CD8-positive, alpha-beta memory T cell (primary cell): ENCODE results near the gene H2BK1. TPM values are rescaled to one million over a fixed set of nuclear protein-coding genes. Genes with fewer than 3 reads are reported as not detected.
A peak's percentile ranks its signal among the peaks of the same experiment; 100 is the strongest.

ENCODE experiments used
- CTCF ChIA-PET: fragments of 350-600 bp; sonication (Branson Sonifier 250); formaldehyde crosslinking; loops from one replicate; lab custom pipeline; 2021; ENCODE audit warnings: antibody characterized with exemption; lab: Charles Lee
- POLR2A ChIA-PET: fragments of 350-600 bp; sonication (Branson Sonifier 250); formaldehyde crosslinking; loops from one replicate; lab custom pipeline; 2021; ENCODE audit warnings: antibody characterized with exemption; lab: Charles Lee
- DNase-seq, 5 donors: peaks; one replicate each; pipeline versions ENCODE4 v3.0.0 to v3.0.0-alpha.2; 2020 to 2022; ENCODE audit warnings: mixed read lengths in 1 of 5
- H3K27ac ChIP-seq: one replicate; pipeline ENCODE4 v1.7.0; 2013; ENCODE audit warnings: low read depth, mild to moderate bottlenecking, low read length, moderate library complexity
- H3K27me3 ChIP-seq: 2 replicates; pipeline ENCODE4 v1.7.0; 2013; ENCODE audit warnings: low read length, mild to moderate bottlenecking; ENCODE audit not compliant: insufficient read depth, poor library complexity, severe bottlenecking
- H3K36me3 ChIP-seq: 2 replicates; pipeline ENCODE4 v1.7.0; 2013; ENCODE audit warnings: mild to moderate bottlenecking, low read length, moderate library complexity; ENCODE audit not compliant: insufficient read depth
- H3K4me1 ChIP-seq: 2 replicates; pipeline ENCODE4 v1.7.0; 2013; ENCODE audit warnings: mild to moderate bottlenecking, low read length, moderate library complexity; ENCODE audit not compliant: insufficient read depth
- H3K4me3 ChIP-seq: 2 replicates; pipeline ENCODE4 v1.7.0; 2013; ENCODE audit warnings: mild to moderate bottlenecking, low read length
- H3K9me3 ChIP-seq: 2 replicates; pipeline ENCODE4 v1.7.0; 2013; ENCODE audit warnings: mild to moderate bottlenecking, low read length
- H3K27ac Mint-ChIP-seq, 8 donors: one replicate each; pipeline ENCODE4 v1.8.0; 2020 to 2021; ENCODE audit warnings: mixed read lengths in 8 of 8, mild to moderate bottlenecking in 6 of 8, inconsistent platforms in 3 of 8, moderate library complexity in 3 of 8
- H3K27me3 Mint-ChIP-seq, 2 donors: one replicate each; pipeline ENCODE4 v1.8.0; 2020 to 2021; ENCODE audit warnings: mixed read lengths in 2 of 2, mild to moderate bottlenecking in 1 of 2, moderate library complexity in 1 of 2
- H3K36me3 Mint-ChIP-seq, 3 donors: one replicate each; pipeline ENCODE4 v1.8.0; 2020 to 2021; ENCODE audit warnings: mixed read lengths in 3 of 3, inconsistent platforms in 1 of 3, mild to moderate bottlenecking in 1 of 3
- H3K4me1 Mint-ChIP-seq, 3 donors: one replicate each; pipeline ENCODE4 v1.8.0; 2020 to 2021; ENCODE audit warnings: mixed read lengths in 3 of 3, inconsistent platforms in 1 of 3, mild to moderate bottlenecking in 1 of 3
- H3K4me3 Mint-ChIP-seq, 7 donors: one replicate each; pipeline ENCODE4 v1.8.0; 2020 to 2021; ENCODE audit warnings: mixed read lengths in 7 of 7, mild to moderate bottlenecking in 6 of 7, moderate library complexity in 4 of 7, inconsistent platforms in 2 of 7
- H3K9me3 Mint-ChIP-seq, 5 donors: one replicate each; pipeline ENCODE4 v1.8.0; 2020 to 2022; ENCODE audit warnings: mixed read lengths in 5 of 5, mild to moderate bottlenecking in 3 of 5, moderate library complexity in 2 of 5, inconsistent platforms in 1 of 5
- polyA plus RNA-seq: library from polyadenylated mRNA; unstranded; fragments of 300-500 nt; fragmentation: Illumina TruSeq; gene quantifications from one replicate; pipeline ENCODE4 v1.2.3, GENCODE V29; 2021
- total RNA-seq, 2 experiments: library from RNA; stranded (reverse); gene quantifications; one replicate each; pipeline ENCODE4 v1.2.3, GENCODE V29; 2021

The H2BK1 gene
- total and polyA plus RNA-seq, 3 experiments from 2014 or later = 0.57 TPM; not detected in 2

DNA sequence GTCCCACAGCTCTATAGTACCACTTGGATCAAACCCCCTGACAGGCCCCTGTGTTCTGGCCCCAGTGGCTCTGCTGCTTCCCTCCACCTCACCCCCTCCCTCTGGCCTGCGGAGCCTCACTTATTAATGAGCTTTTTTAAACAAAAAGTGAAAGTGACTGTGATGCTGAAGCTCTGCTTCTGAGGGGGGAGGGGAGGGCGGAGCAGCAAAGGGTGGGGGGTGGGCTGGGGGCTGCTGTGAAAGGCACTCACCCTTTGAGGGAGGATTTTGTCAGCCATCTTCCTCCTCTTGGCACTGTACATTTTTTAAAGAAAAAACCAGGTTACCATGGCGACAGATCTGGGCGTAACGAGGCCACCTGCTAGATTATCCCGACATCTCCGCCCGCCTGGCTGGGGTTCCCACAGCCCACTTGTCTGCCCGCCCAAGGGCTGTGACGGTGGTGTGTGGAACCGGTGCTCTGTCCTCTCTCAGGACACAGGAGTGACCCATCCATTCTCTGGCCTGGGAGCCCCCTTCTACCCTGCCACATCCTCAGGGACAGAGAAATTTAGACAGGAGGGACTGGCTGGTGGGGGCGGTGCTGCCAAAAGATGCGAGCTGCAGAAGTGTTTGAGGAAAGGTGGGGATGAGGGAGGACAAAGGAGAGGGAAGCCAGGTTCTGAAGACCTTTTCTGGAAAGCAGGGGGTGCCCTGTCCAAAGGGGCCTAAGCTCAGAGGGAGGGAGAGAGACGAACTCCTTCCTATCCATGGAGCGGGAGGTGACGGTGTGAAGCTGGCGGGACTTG lies 33.3 kb upstream of the H2BK1 start:
- peaks cover 42% of the 10 kb centered on the region for H3K4me1 ChIP-seq
- peak overlapping the region; percentile 40 for H3K4me3 ChIP-seq
- Mint-ChIP-seq H3K9me3 (peaks cover 0 to 2% (median 0%) of the 10 kb centered on the region in 5 donors), H3K4me3 (peak overlapping the region; percentile 67 to 79 (median 74)), H3K27ac (peak overlapping the region; percentile 7 to 95 (median 84)), H3K27me3 (peaks cover 13 to 14% of the 10 kb centered on the region in 2 donors), H3K36me3 (peaks cover 0 to 14% (median 0%) of the 10 kb centered on the region in 3 donors), H3K4me1 (peaks cover 30 to 50% (median 31%) of the 10 kb centered on the region in 3 donors)
- ChIA-PET CTCF (interaction anchor here (0.6 to 3.3 kb wide), 25 partner anchors 7 to 225 kb away, joined by 3 to 29 read pairs (median 5); partner anchors contain the start of genes ABCF2, CHPF2 and H2BK1), POLR2A (interaction anchor here (1.5 to 2.1 kb wide), 2 partner anchors 11 to 17 kb away, joined by 6 to 10 read pairs; partner anchors contain the start of genes ABCF2 and CHPF2)
- peaks cover 29% of the 10 kb centered on the region for H3K27me3 ChIP-seq
- no peak overlapping the region for H3K27ac ChIP-seq
- peak in 4 of 5 donors; percentile 42 to 75 (median 60) for DNase-seq
- H3K36me3 ChIP-seq = no peaks in the 10 kb centered on the region
- no peaks in the 10 kb centered on the region for H3K9me3 ChIP-seq

DNA sequence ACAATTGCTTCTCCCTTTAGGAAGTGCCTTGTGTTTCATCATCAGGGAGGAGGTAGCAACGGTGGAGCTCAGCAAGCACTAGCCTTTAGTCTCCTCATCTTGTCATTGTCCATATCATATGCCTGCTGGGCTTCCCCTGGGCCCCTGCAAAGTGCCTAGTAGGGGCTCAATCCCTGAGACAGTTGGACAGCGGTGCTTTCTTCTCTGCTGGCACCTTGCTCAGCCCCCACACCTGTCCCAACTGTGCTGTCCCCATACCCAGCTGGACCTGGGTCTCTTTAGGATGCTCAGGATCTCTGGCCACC lies 32.7 kb upstream of the H2BK1 start:
- DNase-seq = no peak
- H3K4me1 Mint-ChIP-seq = peaks cover 27 to 44% (median 27%) of the 10 kb centered on the region in 3 donors
- Histone ChIP-seq H3K4me1 (peaks cover 42% of the 10 kb centered on the region), H3K4me3 (peak overlapping the region; percentile 40), H3K9me3 (no peaks in the 10 kb centered on the region), H3K36me3 (no peaks in the 10 kb centered on the region), H3K27me3 (peaks cover 29% of the 10 kb centered on the region), H3K27ac (no peak overlapping the region)
- peak overlapping the region in 7 of 8 donors; percentile 69 to 95 (median 86) for H3K27ac Mint-ChIP-seq
- peaks cover 0 to 2% (median 0%) of the 10 kb centered on the region in 5 donors for H3K9me3 Mint-ChIP-seq
- ChIA-PET CTCF (interaction anchor here (1.0 to 3.3 kb wide), 7 partner anchors 9 to 225 kb away, joined by 3 to 29 read pairs (median 12); partner anchors contain the start of genes ABCF2 and CHPF2), POLR2A (interaction anchor here (2.1 kb wide), 1 partner anchor 16 kb away, joined by 10 read pairs; the partner anchor contains the start of gene ABCF2)
- H3K36me3 Mint-ChIP-seq = peaks cover 0 to 17% (median 0%) of the 10 kb centered on the region in 3 donors
- peak overlapping the region; percentile 67 to 79 (median 74) for H3K4me3 Mint-ChIP-seq
- peaks cover 12 to 14% of the 10 kb centered on the region in 2 donors for H3K27me3 Mint-ChIP-seq

DNA sequence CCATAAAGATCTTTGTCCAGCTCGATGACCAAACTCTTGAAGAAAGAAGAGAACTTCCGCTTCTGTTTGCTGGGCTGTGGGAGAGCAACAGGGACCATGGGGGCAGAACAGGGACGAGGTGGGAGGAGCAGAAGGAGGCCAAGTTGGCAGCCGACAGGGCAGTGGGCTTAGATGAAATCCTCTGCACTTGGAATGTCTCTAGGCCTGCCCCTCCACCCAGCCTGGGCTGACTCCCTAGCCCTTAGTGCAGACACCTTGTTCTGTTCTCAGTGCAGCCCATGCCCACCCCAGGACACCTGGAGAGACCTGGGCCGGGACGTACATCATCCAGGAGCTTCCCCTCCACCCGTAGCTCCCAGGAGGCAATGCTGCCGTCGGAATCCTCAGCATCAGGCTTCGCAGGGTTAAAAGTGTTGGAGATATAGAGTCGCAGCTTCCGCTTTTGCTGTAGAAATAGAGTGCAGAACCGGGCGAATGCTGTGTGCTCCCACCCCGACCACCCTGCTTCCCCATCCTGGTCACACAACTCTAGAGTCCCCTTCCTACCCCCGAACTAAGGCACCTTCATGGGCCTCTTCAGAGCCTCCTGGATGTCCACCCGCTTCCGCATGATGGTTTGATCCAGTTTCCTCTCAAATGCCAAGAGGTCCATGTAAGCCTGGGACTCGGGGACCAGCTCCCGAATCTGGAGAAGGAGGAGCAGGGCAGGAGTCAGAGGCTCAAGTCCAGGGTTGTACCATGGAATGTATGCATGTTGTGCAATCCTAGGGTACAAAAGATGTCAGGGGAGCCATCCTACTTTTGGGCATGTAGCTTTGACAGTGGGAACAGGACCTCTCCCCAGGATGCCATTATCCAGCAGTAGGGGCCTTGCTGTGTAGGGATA lies 32.1 kb upstream of the H2BK1 start:
- Histone ChIP-seq H3K27me3 (peaks cover 24% of the 10 kb centered on the region), H3K4me1 (peaks cover 38% of the 10 kb centered on the region), H3K9me3 (no peaks in the 10 kb centered on the region), H3K36me3 (no peaks in the 10 kb centered on the region), H3K27ac (no peak overlapping the region), H3K4me3 (no peak overlapping the region)
- Mint-ChIP-seq H3K9me3 (peaks cover 0 to 2% (median 0%) of the 10 kb centered on the region in 5 donors), H3K27ac (peak overlapping the region in 5 of 8 donors; percentile 43 to 89 (median 80)), H3K4me1 (peaks cover 22 to 38% (median 27%) of the 10 kb centered on the region in 3 donors), H3K27me3 (peaks cover 6 to 14% of the 10 kb centered on the region in 2 donors), H3K4me3 (peak overlapping the region in 2 of 7 donors; percentile 67 to 76), H3K36me3 (peaks cover 0 to 22% (median 0%) of the 10 kb centered on the region in 3 donors)
- DNase-seq = no peak
- CTCF ChIA-PET = interaction anchor here (1.0 to 3.3 kb wide), 8 partner anchors 9 to 224 kb away, joined by 3 to 29 read pairs (median 10); partner anchors contain the start of genes ABCF2 and CHPF2
- POLR2A ChIA-PET = interaction anchor here (2.1 kb wide), 1 partner anchor 15 kb away, joined by 10 read pairs; the partner anchor contains the start of gene ABCF2

DNA sequence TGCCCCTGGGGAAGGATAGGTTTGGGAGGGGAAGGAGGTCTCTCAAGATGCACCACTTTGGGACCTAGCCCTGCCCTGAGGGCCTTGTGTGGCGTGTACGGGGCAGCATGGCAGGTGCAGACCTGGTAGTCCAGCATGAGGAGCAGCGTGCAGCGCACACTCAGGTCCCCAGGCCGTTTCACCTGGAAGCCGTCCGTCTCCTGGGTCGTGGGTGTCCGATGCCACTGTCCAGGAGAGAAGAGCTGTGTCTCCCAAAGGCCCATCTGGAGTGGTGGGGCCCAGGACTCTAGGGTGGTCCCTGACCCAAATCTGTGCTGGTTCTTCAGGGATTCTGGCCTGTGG lies 31.4 kb upstream of the H2BK1 start:
- POLR2A ChIA-PET = no interaction called here

DNA sequence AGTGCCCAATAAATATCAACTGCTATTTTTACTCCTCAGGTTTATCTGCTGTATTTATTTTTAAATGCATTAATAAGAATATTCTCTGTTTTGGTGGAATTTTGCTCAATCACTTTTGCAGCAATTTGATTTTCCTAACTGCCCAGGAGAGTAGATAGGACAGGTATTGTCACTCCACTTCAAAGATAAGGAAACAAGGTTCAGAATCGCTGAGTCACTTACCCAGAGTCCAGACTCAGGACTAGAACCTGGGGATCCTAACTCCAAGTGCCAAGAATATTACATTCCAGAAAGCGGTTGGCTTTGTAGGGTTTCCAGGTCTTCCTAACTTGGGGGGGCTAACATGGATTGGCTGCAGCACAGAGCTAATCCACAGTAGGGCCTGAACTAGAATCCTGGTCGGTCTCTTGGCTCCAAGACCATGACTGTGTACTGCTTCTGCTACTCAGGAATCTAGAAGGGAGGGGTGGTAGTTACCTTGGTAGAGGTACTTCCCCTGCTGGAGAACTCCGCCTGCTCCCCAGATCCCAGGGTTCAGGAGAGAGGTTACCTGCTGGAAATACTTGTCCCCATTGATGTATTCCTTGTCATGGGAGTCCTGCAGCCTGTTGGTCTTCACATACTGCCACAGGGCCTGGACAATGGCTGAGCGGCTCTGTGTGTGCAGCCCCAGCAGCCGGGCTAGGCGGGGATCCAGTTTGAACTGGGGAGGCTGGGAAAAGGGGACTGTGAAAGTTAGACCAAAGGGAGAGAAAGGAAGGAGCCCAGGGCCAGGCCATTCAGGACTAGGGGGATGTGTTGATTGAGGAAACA lies 30.9 kb upstream of the H2BK1 start:
- POLR2A ChIA-PET = no interaction called here
- CTCF ChIA-PET = interaction anchor here (3.3 kb wide), 1 partner anchor 8 kb away, joined by 29 read pairs; the partner anchor contains the start of gene CHPF2
- H3K27ac Mint-ChIP-seq = peak overlapping the region in 5 of 8 donors; percentile 5 to 71 (median 48)
- peaks cover 0 to 2% (median 0%) of the 10 kb centered on the region in 5 donors for H3K9me3 Mint-ChIP-seq
- DNase-seq = no peak
- peaks cover 2 to 5% of the 10 kb centered on the region in 2 donors for H3K27me3 Mint-ChIP-seq
- H3K4me3 Mint-ChIP-seq = no peak overlapping the region
- H3K27ac ChIP-seq = no peak overlapping the region
- H3K36me3 Mint-ChIP-seq = peaks cover 0 to 34% (median 0%) of the 10 kb centered on the region in 3 donors
- peaks cover 34% of the 10 kb centered on the region for H3K4me1 ChIP-seq
- no peaks in the 10 kb centered on the region for H3K9me3 ChIP-seq
- peaks cover 27 to 41% (median 31%) of the 10 kb centered on the region in 3 donors for H3K4me1 Mint-ChIP-seq
- H3K36me3 ChIP-seq = no peaks in the 10 kb centered on the region
- H3K4me3 ChIP-seq = no peak overlapping the region
- peaks cover 13% of the 10 kb centered on the region for H3K27me3 ChIP-seq

More for the DNA sequence above, 31.4 kb upstream of the H2BK1 start:
- no peaks in the 10 kb centered on the region for H3K36me3 ChIP-seq
- no peak for DNase-seq
- H3K4me1 ChIP-seq = peaks cover 35% of the 10 kb centered on the region
- H3K9me3 ChIP-seq = no peaks in the 10 kb centered on the region
- peaks cover 17% of the 10 kb centered on the region for H3K27me3 ChIP-seq
- H3K27ac ChIP-seq = no peak overlapping the region
- Mint-ChIP-seq H3K27me3 (peaks cover 2 to 11% of the 10 kb centered on the region in 2 donors), H3K4me3 (no peak overlapping the region), H3K27ac (peak overlapping the region in 2 of 8 donors; percentile 12 to 66), H3K9me3 (peaks cover 0 to 2% (median 0%) of the 10 kb centered on the region in 5 donors), H3K36me3 (peaks cover 0 to 28% (median 0%) of the 10 kb centered on the region in 3 donors), H3K4me1 (peaks cover 24 to 36% (median 30%) of the 10 kb centered on the region in 3 donors)
- CTCF ChIA-PET = interaction anchor here (1.0 to 3.3 kb wide), 2 partner anchors 8 to 15 kb away, joined by 3 to 29 read pairs; partner anchors contain the start of genes ABCF2 and CHPF2
- H3K4me3 ChIP-seq = no peak overlapping the region

DNA sequence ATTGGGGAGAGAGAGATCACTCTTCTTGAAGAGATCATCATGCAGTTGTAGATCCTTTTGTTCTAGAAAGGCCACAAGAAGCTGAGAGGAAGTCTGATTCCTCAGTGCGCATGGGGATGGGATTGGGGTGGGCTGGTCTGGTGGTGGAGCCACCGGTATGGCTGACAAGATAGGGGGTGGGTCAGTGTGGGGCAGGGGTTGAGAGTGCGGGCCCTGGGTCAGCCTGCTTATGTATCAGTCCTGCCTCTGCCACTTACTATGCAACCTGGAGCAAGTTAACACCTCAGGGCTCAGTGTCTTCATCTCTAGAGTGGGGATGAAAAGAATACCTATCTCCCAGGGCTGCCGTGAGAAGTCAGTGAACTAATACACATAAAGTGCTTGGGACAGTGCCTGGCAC lies 30.2 kb upstream of the H2BK1 start:
- ChIA-PET CTCF (no interaction called here), POLR2A (interaction anchor here (0.6 kb wide), 1 partner anchor 303 kb away, joined by 3 read pairs; no protein-coding TSS in a partner anchor)
- no peak overlapping the region for H3K4me3 Mint-ChIP-seq

More for the DNA sequence above, 30.2 kb upstream of the H2BK1 start:
- Histone ChIP-seq H3K27me3 (peaks cover 8% of the 10 kb centered on the region), H3K9me3 (no peaks in the 10 kb centered on the region), H3K27ac (no peak overlapping the region), H3K36me3 (peaks cover 4% of the 10 kb centered on the region), H3K4me3 (no peak overlapping the region), H3K4me1 (peaks cover 29% of the 10 kb centered on the region)
- Mint-ChIP-seq H3K27me3 (peaks cover 0 to 2% of the 10 kb centered on the region in 2 donors), H3K27ac (peak overlapping the region in 1 of 8 donors; percentile 48), H3K36me3 (peaks cover 0 to 39% (median 0%) of the 10 kb centered on the region in 3 donors), H3K9me3 (peaks cover 0 to 2% (median 0%) of the 10 kb centered on the region in 5 donors), H3K4me1 (peaks cover 26 to 39% (median 26%) of the 10 kb centered on the region in 3 donors)
- DNase-seq = no peak
